PC-3 (cell line): Measurements from ENCODE around the gene RNF208. TPM values are rescaled to one million over a fixed set of nuclear protein-coding genes. Genes with fewer than 3 reads are reported as not detected.

Experiments used
- ATAC-seq: fragments of 200-7000 bp; cut with Tn5 transposase; 2 replicates; pipeline ENCODE4 v1.9.1; 2020; ENCODE audit warnings: mild to moderate bottlenecking, moderate library complexity
- BruUV-seq: library from RNA; stranded (reverse); fragments of 400-500 nt; replicated peaks from 2 replicates; lab custom pipeline; 2021; lab: Mats Ljungman, UMichigan
- CTCF ChIA-PET: fragments of 300-600 bp; sonication (Branson Sonifier 250); formaldehyde crosslinking; loops from one replicate; lab custom pipeline; 2022; ENCODE audit warnings: antibody characterized with exemption; lab: Charles Lee
- POLR2A ChIA-PET: fragments of 300-600 bp; sonication (Branson Sonifier 250); formaldehyde crosslinking; loops from one replicate; lab custom pipeline; 2022; ENCODE audit warnings: antibody characterized with exemption; ENCODE audit not compliant: unreplicated experiment; lab: Charles Lee
- DNase-seq: peaks from one replicate; pipeline ENCODE4 v3.0.0-alpha.2; 2015
- H2AFZ ChIP-seq: fragments of 300-600 bp; sonication (generic); 2 replicates; pipeline ENCODE4 v1.6.0; 2016; ENCODE audit warnings: antibody characterized with exemption, low read length
- H3F3A ChIP-seq: fragments of 300-600 bp; sonication (generic); one replicate; pipeline ENCODE4 v1.6.0; 2017; ENCODE audit warnings: antibody characterized with exemption, low read length, control low read depth, mild to moderate bottlenecking; ENCODE audit not compliant: unreplicated experiment
- H3K27ac ChIP-seq: fragments of 300-600 bp; sonication (generic); 2 replicates; pipeline ENCODE4 v1.5.1; 2016; ENCODE audit warnings: mild to moderate bottlenecking, low read length
- H3K27me3 ChIP-seq: fragments of 300-600 bp; sonication (generic); 2 replicates; pipeline ENCODE4 v1.6.1; 2016; ENCODE audit warnings: low read length, mixed read lengths
- H3K36me3 ChIP-seq: fragments of 300-600 bp; sonication (generic); 2 replicates; pipeline ENCODE4 v1.6.1; 2016; ENCODE audit warnings: low read depth, mixed run types, low read length, mixed read lengths
- H3K4me1 ChIP-seq: fragments of 300-600 bp; sonication (generic); 2 replicates; pipeline ENCODE4 v1.5.1; 2016; ENCODE audit warnings: low read length; ENCODE audit not compliant: insufficient read depth
- H3K4me2 ChIP-seq: fragments of 300-600 bp; sonication (generic); 2 replicates; pipeline ENCODE4 v1.6.0; 2016; ENCODE audit warnings: low read length
- H3K4me3 ChIP-seq: fragments of 300-600 bp; sonication (generic); 2 replicates; pipeline ENCODE4 v1.5.1; 2016; ENCODE audit warnings: mild to moderate bottlenecking, low read length, mixed read lengths
- H3K79me2 ChIP-seq: fragments of 300-600 bp; sonication (generic); 2 replicates; pipeline ENCODE4 v1.6.1; 2017; ENCODE audit warnings: low read length, mixed read lengths
- H3K9ac ChIP-seq: fragments of 300-600 bp; sonication (generic); 2 replicates; pipeline ENCODE4 v1.6.0; 2016; ENCODE audit warnings: mild to moderate bottlenecking, low read length
- H3K9me2 ChIP-seq: fragments of 300-600 bp; sonication (generic); replicated peaks from 2 replicates; pipeline ENCODE4 v1.6.1; 2016; ENCODE audit warnings: mixed run types, low read length, mixed read lengths
- H3K9me3 ChIP-seq: fragments of 300-600 bp; sonication (generic); 2 replicates; pipeline ENCODE4 v1.6.1; 2016; ENCODE audit warnings: low read length, mixed read lengths
- H4K20me1 ChIP-seq: fragments of 300-600 bp; sonication (generic); 2 replicates; pipeline ENCODE4 v1.6.1; 2016; ENCODE audit warnings: low read length, mixed read lengths
- CTCF ChIP-seq: fragments of 300-600 bp; sonication (generic); conservative IDR thresholded peaks from 2 replicates; pipeline ENCODE4 v1.5.1; 2017; ENCODE audit warnings: antibody characterized with exemption, low read depth, mild to moderate bottlenecking, low read length
- EZH2 ChIP-seq: fragments of 300-600 bp; sonication (generic); IDR thresholded peaks from one replicate; pipeline ENCODE4 v1.6.1; 2017; ENCODE audit warnings: antibody characterized with exemption, mild to moderate bottlenecking, low read length; ENCODE audit not compliant: unreplicated experiment
- EZH2phosphoT487 ChIP-seq: fragments of 300-600 bp; sonication (generic); IDR thresholded peaks from 2 replicates; pipeline ENCODE4 v1.6.1; 2018; ENCODE audit warnings: mild to moderate bottlenecking, antibody characterized with exemption, low read length, borderline replicate concordance
- intact Hi-C: fragments of 100-400 bp; cut with micrococcal nuclease; formaldehyde crosslinking; loops from 2 replicates; pipeline ENCODE4 v1.9.0; 2023
- total RNA-seq: library from RNA; depleted of rRNA; stranded (reverse); fragments of >200 nt; gene quantifications from 2 replicates; pipeline ENCODE4 v1.2.3, GENCODE V29; 2014

RNF208 gene
- total RNA-seq, 1 experiment from 2014 or later, result 1.7 TPM

DNA sequence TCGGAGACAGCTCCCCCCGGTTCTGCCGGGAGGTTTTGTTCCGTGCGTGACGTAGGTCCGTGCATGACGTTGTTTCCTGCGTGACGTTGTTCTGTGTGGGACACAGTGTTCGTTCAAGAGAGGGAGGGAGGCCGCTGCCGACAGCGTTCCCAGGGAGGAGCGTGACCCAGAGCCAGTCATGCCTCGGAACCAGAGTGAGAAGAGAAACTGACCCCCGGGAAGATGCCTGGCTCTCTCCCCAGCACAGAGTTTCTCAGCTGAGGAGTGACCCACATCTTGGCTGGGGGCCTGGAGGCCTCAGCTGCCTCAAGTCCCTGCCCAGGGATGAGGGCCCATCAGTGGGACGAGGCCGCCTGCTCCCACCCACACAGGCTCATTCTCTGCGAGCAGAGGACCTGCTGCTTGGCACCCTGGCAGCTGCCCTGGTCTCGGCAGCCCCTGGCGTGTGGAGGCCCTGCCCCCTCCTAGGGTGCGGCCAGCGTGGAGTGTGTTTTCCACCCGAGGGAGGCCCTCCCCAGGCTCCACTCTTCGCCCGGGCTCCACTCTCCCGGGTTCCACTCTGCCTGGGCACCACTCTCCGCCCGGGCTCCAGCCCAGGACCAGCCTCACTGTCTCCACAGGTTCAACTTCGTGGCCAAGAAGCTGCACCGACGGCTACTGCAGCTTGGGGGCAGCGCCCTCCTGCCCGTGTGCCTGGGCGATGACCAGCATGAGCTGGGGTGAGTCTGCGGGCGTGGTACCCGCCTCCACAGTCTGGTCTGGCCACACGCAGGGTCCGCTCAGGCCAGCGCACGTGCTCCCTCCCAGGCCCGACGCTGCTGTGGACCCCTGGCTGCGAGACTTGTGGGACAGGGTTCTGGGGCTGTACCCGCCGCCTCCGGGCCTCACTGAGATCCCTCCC lies 8.6 kb downstream of the RNF208 start:
- H3K27ac ChIP-seq, result no peak overlapping the region
- no peak overlapping the region for H3K4me3 ChIP-seq
- DNase-seq (no peak), ATAC-seq (no peak)
- H3K36me3 ChIP-seq, result no peaks in the 10 kb centered on the region
- H3F3A ChIP-seq, result no peaks in the 10 kb centered on the region
- peaks cover 17% of the 10 kb centered on the region for H3K4me1 ChIP-seq
- BruUV-seq, result no TSS peak
- no peaks in the 10 kb centered on the region for H3K9me2 ChIP-seq
- no peak overlapping the region for H2AFZ ChIP-seq
- TF ChIP-seq EZH2 (no peak), CTCF (peak; percentile 47; the same call in 1 of the 2 replicates), EZH2phosphoT487 (no peak)
- H3K27me3 ChIP-seq, result no peaks in the 10 kb centered on the region
- H4K20me1 ChIP-seq, result no peaks in the 10 kb centered on the region
- POLR2A ChIA-PET, result no interaction called here
- H3K9me3 ChIP-seq, result no peaks in the 10 kb centered on the region
- no peaks in the 10 kb centered on the region for H3K79me2 ChIP-seq
- intact Hi-C loops, result no loop called here
- CTCF ChIA-PET, result no interaction called here
- no peak overlapping the region for H3K4me2 ChIP-seq
- H3K9ac ChIP-seq, result no peak overlapping the region

DNA sequence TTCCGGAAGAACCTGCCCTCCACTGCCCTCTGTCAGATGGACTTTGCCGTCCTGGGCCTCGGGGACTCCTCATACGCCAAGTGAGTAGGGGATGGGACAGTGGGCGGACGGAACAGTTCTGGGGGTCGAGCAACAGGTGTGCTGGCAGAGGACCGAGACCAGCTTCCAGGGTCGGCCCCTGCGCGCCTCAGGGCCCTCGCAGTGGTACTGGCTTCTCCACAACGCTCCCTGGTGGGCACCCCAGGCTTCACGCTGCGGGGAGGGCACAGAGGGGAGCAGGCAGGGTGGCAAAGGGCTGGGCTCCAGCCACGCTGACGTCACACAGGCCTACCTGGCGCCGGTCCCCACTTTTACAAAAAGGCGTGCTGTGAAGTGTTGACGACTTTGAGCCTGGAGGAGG lies 9.5 kb downstream of the RNF208 start:
- no peak overlapping the region for H3K9ac ChIP-seq
- peaks cover 8% of the 10 kb centered on the region; the same call in 1 of the 2 replicates for H3K4me1 ChIP-seq
- H3K36me3 ChIP-seq, result no peaks in the 10 kb centered on the region
- no peaks in the 10 kb centered on the region for H3K9me2 ChIP-seq
- peaks cover 1% of the 10 kb centered on the region; the same call in 1 of the 2 replicates for H3K79me2 ChIP-seq
- H3K9me3 ChIP-seq, result no peaks in the 10 kb centered on the region
- H3K4me2 ChIP-seq, result no peak overlapping the region
- H2AFZ ChIP-seq, result no peak overlapping the region
- H4K20me1 ChIP-seq, result no peaks in the 10 kb centered on the region
- no peaks in the 10 kb centered on the region for H3K27me3 ChIP-seq
- no peak overlapping the region for H3K27ac ChIP-seq
- intact Hi-C loops, result no loop called here
- no peak for TF ChIP-seq EZH2
- TF ChIP-seq EZH2phosphoT487, result no peak
- no peak for TF ChIP-seq CTCF
- H3K4me3 ChIP-seq, result no peak overlapping the region
- BruUV-seq, result no TSS peak
- DNase-seq (no peak), ATAC-seq (no peak)
- ChIA-PET POLR2A (no interaction called here), CTCF (no interaction called here)
- no peaks in the 10 kb centered on the region for H3F3A ChIP-seq

- ATAC-seq (no peak), DNase-seq (no peak)
- no peak overlapping the region for H3K9ac ChIP-seq
- ChIA-PET POLR2A (no interaction called here), CTCF (no interaction called here)
- intact Hi-C loops, result no loop called here
- BruUV-seq, result no TSS peak
- peaks cover 8% of the 10 kb centered on the region for H3K4me1 ChIP-seq
- H3K4me3 ChIP-seq, result no peak overlapping the region
- H4K20me1 ChIP-seq, result no peaks in the 10 kb centered on the region
- H3K9me3 ChIP-seq, result no peaks in the 10 kb centered on the region
- H3K36me3 ChIP-seq, result no peaks in the 10 kb centered on the region
- H2AFZ ChIP-seq, result no peak overlapping the region
- H3K27me3 ChIP-seq, result no peaks in the 10 kb centered on the region
- H3K79me2 ChIP-seq, result peaks cover 11% of the 10 kb centered on the region
- no peak overlapping the region for H3K27ac ChIP-seq
- TF ChIP-seq CTCF, result no peak
- no peak for TF ChIP-seq EZH2
- TF ChIP-seq EZH2phosphoT487, result no peak
- H3F3A ChIP-seq, result no peaks in the 10 kb centered on the region
- H3K4me2 ChIP-seq, result no peak overlapping the region
- H3K9me2 ChIP-seq, result no peaks in the 10 kb centered on the region
Observed at GRCh38 chr9:137211532-137211931, 10.5 kb downstream of the RNF208 start.
